ENCODE data around the gene CYGB.

Gene CYGB

GRCh38 chr17:76479515-76480060 lies 57.9 kb downstream of the CYGB start:
- TF ChIP-seq CTCF (IDR thresholded peaks at IDR 0.05; ENCODE audit: low read depth, low read length, missing control alignments) = no peak
- H3K4me3 ChIP-seq (ENCODE audit: low read depth, low read length) = no peak overlapping the region
- no peak for DNase-seq (ENCODE audit: low read depth)

GRCh38 chr17:76478730-76479514 lies 58.6 kb downstream of the CYGB start:
- no peak for TF ChIP-seq CTCF (IDR thresholded peaks at IDR 0.05; ENCODE audit: low read depth, low read length, missing control alignments)
- H3K4me3 ChIP-seq (ENCODE audit: low read depth, low read length) = no peak overlapping the region
- no peak for DNase-seq (ENCODE audit: low read depth)

- no peak for TF ChIP-seq CTCF (IDR thresholded peaks at IDR 0.05; ENCODE audit: low read depth, low read length, missing control alignments)
- no peak overlapping the region for H3K4me3 ChIP-seq (ENCODE audit: low read depth, low read length)
- DNase-seq (ENCODE audit: low read depth) = no peak
Measured at GRCh38 chr17:76478097-76478496, 59.4 kb downstream of the CYGB start.

GRCh38 chr17:76477576-76477975 lies 59.9 kb downstream of the CYGB start:
- no peak for DNase-seq (ENCODE audit: low read depth)
- no peak overlapping the region for H3K4me3 ChIP-seq (ENCODE audit: low read depth, low read length)
- no peak for TF ChIP-seq CTCF (IDR thresholded peaks at IDR 0.05; ENCODE audit: low read depth, low read length, missing control alignments)
